ENCODE data around the gene C5AR2.
"Not testable (repeated sequence)": the region's sequence is repeated elsewhere in the genome, so short reads cannot be mapped to it uniquely, and the experiment has no call there.

The C5AR2 gene

DNA sequence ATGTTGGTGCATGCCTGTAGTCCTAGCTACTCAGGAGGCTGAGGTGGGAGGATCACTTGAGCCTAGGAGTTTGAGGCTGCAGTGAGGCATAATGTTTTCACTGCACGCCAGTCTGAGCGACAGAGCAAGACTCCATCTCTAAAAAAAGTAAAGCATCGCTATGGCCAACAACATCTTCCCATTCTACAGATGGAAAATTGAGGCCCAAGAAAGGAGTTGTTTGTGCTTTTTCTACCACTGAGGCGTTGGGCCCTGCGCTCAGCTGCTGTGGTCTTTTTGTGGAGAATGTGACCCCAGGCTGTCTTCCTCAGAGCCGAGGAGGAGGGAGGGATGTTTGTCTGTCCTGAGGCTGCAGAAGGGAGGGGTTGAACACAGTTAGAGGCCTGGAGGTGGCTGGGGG lies 485 bp upstream of the C5AR2 start:
- H2BK12ac ChIP-seq (ENCODE audit: low read length): no peak overlapping the region
- no peak overlapping the region for H2AFZ ChIP-seq (ENCODE audit: low read length)
- H4K91ac ChIP-seq (ENCODE audit: low read depth, low read length, poor library complexity): no peak overlapping the region
- no peak overlapping the region for H3K4me3 ChIP-seq (ENCODE audit: low read length in 2 of 2)
- no peaks in the 10 kb centered on the region for H3K36me3 ChIP-seq (replicated peaks in 1 of 2; ENCODE audit: control insufficient read depth in 2 of 2, insufficient read depth in 2 of 2, low read length in 2 of 2)
- no peak overlapping the region for H3K4me2 ChIP-seq (ENCODE audit: insufficient read depth, low read length, poor library complexity, severe bottlenecking)
- no peak overlapping the region for H2BK15ac ChIP-seq (ENCODE audit: low read length)
- peaks cover 0 to 2% of the 10 kb centered on the region in 2 donors for H3K4me1 ChIP-seq (ENCODE audit: control insufficient read depth in 2 of 2, insufficient read depth in 1 of 2, low read depth in 1 of 2, low read length in 2 of 2)
- no peak overlapping the region for H3K27ac ChIP-seq (replicated peaks; ENCODE audit: low read length)
- H3K27me3 ChIP-seq (ENCODE audit: control insufficient read depth in 3 of 3, insufficient read depth in 3 of 3, low read depth in 1 of 3, low read length in 3 of 3): peaks cover 0 to 3% (median 0%) of the 10 kb centered on the region in 3 experiments
- H3K79me1 ChIP-seq (ENCODE audit: low read depth, low read length): no peaks in the 10 kb centered on the region
- H3K4ac ChIP-seq (ENCODE audit: low read length): no peak overlapping the region
- H2AK5ac ChIP-seq (ENCODE audit: low read depth, low read length): no peak overlapping the region
- no peak overlapping the region for H3K18ac ChIP-seq (ENCODE audit: low read length)
- H3K14ac ChIP-seq (ENCODE audit: low read length): no peak overlapping the region
- no CpG with 5 or more reads among the region's 6 CpGs for WGBS, 2 donors (ENCODE audit: extremely low coverage in 2 of 2, insufficient read length in 2 of 2, insufficient replicate concordance in 1 of 2)
- H3K9me3 ChIP-seq (replicated peaks in 1 of 2; ENCODE audit: control insufficient read depth in 2 of 2, insufficient read depth in 1 of 2, low read depth in 1 of 2, low read length in 2 of 2): no peaks in the 10 kb centered on the region
- H3K23ac ChIP-seq (ENCODE audit: low read depth, low read length, poor library complexity): no peak overlapping the region
- no peak for DNase-seq (ENCODE audit: low spot score)
- H4K8ac ChIP-seq (ENCODE audit: low read depth, low read length): no peak overlapping the region
- no peak overlapping the region for H2BK5ac ChIP-seq (ENCODE audit: low read length)
- H3K9ac ChIP-seq (ENCODE audit: low read depth, low read length, poor library complexity): no peak overlapping the region
- H2BK120ac ChIP-seq (ENCODE audit: low read depth, low read length): no peak overlapping the region

DNA sequence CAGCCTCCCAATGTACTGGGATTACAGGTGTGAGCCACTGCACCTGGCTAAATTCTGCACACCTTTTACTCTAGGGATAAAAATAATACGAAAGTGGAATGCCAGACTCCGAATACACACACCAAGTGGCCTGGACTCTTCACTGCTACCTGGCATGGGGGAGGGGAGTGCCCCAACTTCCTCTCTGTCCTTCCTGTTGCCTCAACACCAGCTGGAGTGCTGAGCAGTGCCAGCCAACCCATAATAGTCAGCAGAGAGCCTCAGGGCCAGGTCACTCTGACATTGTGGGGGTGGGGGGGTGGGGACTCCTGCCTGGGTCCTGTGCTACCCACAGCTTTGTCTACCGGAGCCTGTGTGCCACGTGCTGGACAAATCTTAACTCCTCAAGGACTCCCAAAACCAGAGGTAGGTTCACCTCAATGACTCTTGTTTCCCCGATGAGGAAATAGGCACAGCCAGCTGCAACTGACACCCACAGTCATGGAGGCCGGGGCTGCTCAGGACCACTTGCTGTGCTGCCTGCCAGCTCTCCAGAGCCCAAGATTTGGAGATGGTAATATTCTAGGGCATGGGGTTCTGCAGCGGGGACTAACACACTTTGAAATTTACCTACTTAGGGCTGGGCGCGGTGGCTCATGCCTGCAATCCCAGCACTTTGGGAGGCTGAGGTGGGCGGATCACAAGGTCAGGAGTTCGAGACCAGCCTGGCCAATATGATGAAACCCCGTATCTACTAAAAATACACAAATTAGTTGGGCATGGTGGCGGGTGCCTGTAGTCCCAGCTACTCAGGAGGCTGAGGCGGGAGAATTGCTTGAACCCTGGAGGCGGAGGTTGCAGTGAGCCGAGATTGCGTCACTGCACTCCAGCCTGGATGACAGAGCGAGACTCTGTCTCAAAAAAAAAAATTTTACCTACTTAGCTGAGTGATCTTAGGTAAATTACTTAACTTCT lies 5.1 kb downstream of the C5AR2 start:
- not testable (repeated sequence) for H2BK15ac ChIP-seq (ENCODE audit: low read length); H3K9ac ChIP-seq (ENCODE audit: low read depth, low read length, poor library complexity); H3K36me3 ChIP-seq (replicated peaks in 1 of 2; ENCODE audit: control insufficient read depth in 2 of 2, insufficient read depth in 2 of 2, low read length in 2 of 2); H3K79me1 ChIP-seq (ENCODE audit: low read depth, low read length); H3K23ac ChIP-seq (ENCODE audit: low read depth, low read length, poor library complexity); DNase-seq (ENCODE audit: low spot score); H2AFZ ChIP-seq (ENCODE audit: low read length); H3K4me2 ChIP-seq (ENCODE audit: insufficient read depth, low read length, poor library complexity, severe bottlenecking); H3K4me1 ChIP-seq (ENCODE audit: control insufficient read depth in 2 of 2, insufficient read depth in 1 of 2, low read depth in 1 of 2, low read length in 2 of 2); H3K18ac ChIP-seq (ENCODE audit: low read length); H3K14ac ChIP-seq (ENCODE audit: low read length); H3K4ac ChIP-seq (ENCODE audit: low read length); H4K8ac ChIP-seq (ENCODE audit: low read depth, low read length); H2BK120ac ChIP-seq (ENCODE audit: low read depth, low read length); H2BK5ac ChIP-seq (ENCODE audit: low read length); H3K9me3 ChIP-seq (replicated peaks in 1 of 2; ENCODE audit: control insufficient read depth in 2 of 2, insufficient read depth in 1 of 2, low read depth in 1 of 2, low read length in 2 of 2); H3K4me3 ChIP-seq (ENCODE audit: low read length in 2 of 2); H2AK5ac ChIP-seq (ENCODE audit: low read depth, low read length); H3K27me3 ChIP-seq (ENCODE audit: control insufficient read depth in 3 of 3, insufficient read depth in 3 of 3, low read depth in 1 of 3, low read length in 3 of 3); H2BK12ac ChIP-seq (ENCODE audit: low read length); H3K27ac ChIP-seq (replicated peaks; ENCODE audit: low read length); H4K91ac ChIP-seq (ENCODE audit: low read depth, low read length, poor library complexity)
- no CpG with 5 or more reads among the region's 18 CpGs for WGBS, 2 donors (ENCODE audit: extremely low coverage in 2 of 2, insufficient read length in 2 of 2, insufficient replicate concordance in 1 of 2)

DNA sequence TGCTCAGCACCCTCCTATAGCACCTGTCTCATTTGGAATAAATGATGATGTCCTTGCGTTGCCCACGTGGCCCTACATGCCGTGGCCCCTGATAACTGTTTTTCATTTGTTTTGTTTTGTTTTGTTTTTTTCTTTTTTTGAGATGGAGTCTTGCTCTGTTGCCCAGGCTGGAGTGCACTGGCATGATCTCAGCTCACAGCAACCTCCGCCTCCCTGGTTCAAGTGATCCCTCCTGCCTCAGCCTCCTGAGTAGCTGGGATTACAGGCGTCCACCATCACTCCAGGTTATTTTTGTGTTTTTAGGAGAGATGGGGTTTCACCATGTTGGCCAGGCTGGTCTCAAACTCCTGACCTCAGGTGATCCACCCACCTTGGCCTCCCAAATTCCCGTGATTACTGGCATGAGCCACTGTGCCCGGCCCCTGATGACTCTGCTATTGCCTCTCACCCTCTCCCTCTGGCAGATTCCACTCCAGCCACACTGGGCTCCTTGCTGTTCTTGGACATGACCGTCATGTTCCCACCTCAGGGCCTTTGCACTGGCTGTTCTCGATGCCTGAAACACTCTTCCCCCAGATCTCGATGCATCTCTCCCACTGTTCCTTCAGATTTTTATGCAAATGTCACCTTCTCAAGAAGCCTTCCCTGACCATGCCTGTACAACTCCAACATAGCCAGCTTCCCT lies 7.4 kb downstream of the C5AR2 start:
- no peak overlapping the region for H2AFZ ChIP-seq (ENCODE audit: low read length)
- no peak overlapping the region for H2BK5ac ChIP-seq (ENCODE audit: low read length)
- peak overlapping the region in 1 of 2 donors; percentile 63 for H3K4me3 ChIP-seq (ENCODE audit: low read length in 2 of 2)
- H3K27ac ChIP-seq (replicated peaks; ENCODE audit: low read length): no peak overlapping the region
- no peak overlapping the region for H2AK5ac ChIP-seq (ENCODE audit: low read depth, low read length)
- no peaks in the 10 kb centered on the region for H3K9me3 ChIP-seq (replicated peaks in 1 of 2; ENCODE audit: control insufficient read depth in 2 of 2, insufficient read depth in 1 of 2, low read depth in 1 of 2, low read length in 2 of 2)
- no CpG with 5 or more reads among the region's 10 CpGs for WGBS, 2 donors (ENCODE audit: extremely low coverage in 2 of 2, insufficient read length in 2 of 2, insufficient replicate concordance in 1 of 2)
- H3K79me1 ChIP-seq (ENCODE audit: low read depth, low read length): no peaks in the 10 kb centered on the region
- H3K23ac ChIP-seq (ENCODE audit: low read depth, low read length, poor library complexity): no peak overlapping the region
- no peaks in the 10 kb centered on the region for H3K27me3 ChIP-seq (ENCODE audit: control insufficient read depth in 3 of 3, insufficient read depth in 3 of 3, low read depth in 1 of 3, low read length in 3 of 3)
- H3K4me2 ChIP-seq (ENCODE audit: insufficient read depth, low read length, poor library complexity, severe bottlenecking): no peak overlapping the region
- no peak overlapping the region for H3K4ac ChIP-seq (ENCODE audit: low read length)
- no peak overlapping the region for H4K8ac ChIP-seq (ENCODE audit: low read depth, low read length)
- H2BK120ac ChIP-seq (ENCODE audit: low read depth, low read length): no peak overlapping the region
- DNase-seq (ENCODE audit: low spot score): no peak
- no peak overlapping the region for H4K91ac ChIP-seq (ENCODE audit: low read depth, low read length, poor library complexity)
- H2BK12ac ChIP-seq (ENCODE audit: low read length): no peak overlapping the region
- H2BK15ac ChIP-seq (ENCODE audit: low read length): no peak overlapping the region
- H3K9ac ChIP-seq (ENCODE audit: low read depth, low read length, poor library complexity): no peak overlapping the region
- no peaks in the 10 kb centered on the region for H3K4me1 ChIP-seq (ENCODE audit: control insufficient read depth in 2 of 2, insufficient read depth in 1 of 2, low read depth in 1 of 2, low read length in 2 of 2)
- H3K18ac ChIP-seq (ENCODE audit: low read length): no peak overlapping the region
- no peak overlapping the region for H3K14ac ChIP-seq (ENCODE audit: low read length)
- H3K36me3 ChIP-seq (replicated peaks in 1 of 2; ENCODE audit: control insufficient read depth in 2 of 2, insufficient read depth in 2 of 2, low read length in 2 of 2): no peaks in the 10 kb centered on the region

Data from neuronal stem cell (in vitro differentiated cells).